ENCODE data around the gene RPS2.

GRCh38 chr16:1932050-1933028 is 32.3 kb downstream of the RPS2 start:
- TF ChIP-seq CTCF (IDR thresholded peaks at IDR 0.05; ENCODE audit: low read length) (no peak), EZH2 (IDR thresholded peaks at IDR 0.05; ENCODE audit: borderline replicate concordance, low read length) (no peak)

All from OCI-LY1 (cell line).